GM20000 (cell line): ENCODE results near the gene PYCR2.

Experiments used
- DNase-seq: peaks from one replicate; pipeline ENCODE4 v3.0.0; 2012; ENCODE audit warnings: low spot score
- TF ChIP-seq, protein P1 (sequence below): IDR thresholded peaks from 2 replicates; pipeline ENCODE4 v1.5.1; 2012; ENCODE audit warnings: mild to moderate bottlenecking, control low read depth; ENCODE audit errors: extremely low read depth, missing control alignments

The PYCR2 gene

GRCh38 chr1:225906467-225906866, 17.6 kb downstream of the PYCR2 start:
- DNase-seq = no peak
- TF ChIP-seq, protein P1, sequence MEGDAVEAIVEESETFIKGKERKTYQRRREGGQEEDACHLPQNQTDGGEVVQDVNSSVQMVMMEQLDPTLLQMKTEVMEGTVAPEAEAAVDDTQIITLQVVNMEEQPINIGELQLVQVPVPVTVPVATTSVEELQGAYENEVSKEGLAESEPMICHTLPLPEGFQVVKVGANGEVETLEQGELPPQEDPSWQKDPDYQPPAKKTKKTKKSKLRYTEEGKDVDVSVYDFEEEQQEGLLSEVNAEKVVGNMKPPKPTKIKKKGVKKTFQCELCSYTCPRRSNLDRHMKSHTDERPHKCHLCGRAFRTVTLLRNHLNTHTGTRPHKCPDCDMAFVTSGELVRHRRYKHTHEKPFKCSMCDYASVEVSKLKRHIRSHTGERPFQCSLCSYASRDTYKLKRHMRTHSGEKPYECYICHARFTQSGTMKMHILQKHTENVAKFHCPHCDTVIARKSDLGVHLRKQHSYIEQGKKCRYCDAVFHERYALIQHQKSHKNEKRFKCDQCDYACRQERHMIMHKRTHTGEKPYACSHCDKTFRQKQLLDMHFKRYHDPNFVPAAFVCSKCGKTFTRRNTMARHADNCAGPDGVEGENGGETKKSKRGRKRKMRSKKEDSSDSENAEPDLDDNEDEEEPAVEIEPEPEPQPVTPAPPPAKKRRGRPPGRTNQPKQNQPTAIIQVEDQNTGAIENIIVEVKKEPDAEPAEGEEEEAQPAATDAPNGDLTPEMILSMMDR = no peak

GRCh38 chr1:225903623-225904022, 20.4 kb downstream of the PYCR2 start:
- TF ChIP-seq, protein P1 = no peak
- DNase-seq = no peak

DNA sequence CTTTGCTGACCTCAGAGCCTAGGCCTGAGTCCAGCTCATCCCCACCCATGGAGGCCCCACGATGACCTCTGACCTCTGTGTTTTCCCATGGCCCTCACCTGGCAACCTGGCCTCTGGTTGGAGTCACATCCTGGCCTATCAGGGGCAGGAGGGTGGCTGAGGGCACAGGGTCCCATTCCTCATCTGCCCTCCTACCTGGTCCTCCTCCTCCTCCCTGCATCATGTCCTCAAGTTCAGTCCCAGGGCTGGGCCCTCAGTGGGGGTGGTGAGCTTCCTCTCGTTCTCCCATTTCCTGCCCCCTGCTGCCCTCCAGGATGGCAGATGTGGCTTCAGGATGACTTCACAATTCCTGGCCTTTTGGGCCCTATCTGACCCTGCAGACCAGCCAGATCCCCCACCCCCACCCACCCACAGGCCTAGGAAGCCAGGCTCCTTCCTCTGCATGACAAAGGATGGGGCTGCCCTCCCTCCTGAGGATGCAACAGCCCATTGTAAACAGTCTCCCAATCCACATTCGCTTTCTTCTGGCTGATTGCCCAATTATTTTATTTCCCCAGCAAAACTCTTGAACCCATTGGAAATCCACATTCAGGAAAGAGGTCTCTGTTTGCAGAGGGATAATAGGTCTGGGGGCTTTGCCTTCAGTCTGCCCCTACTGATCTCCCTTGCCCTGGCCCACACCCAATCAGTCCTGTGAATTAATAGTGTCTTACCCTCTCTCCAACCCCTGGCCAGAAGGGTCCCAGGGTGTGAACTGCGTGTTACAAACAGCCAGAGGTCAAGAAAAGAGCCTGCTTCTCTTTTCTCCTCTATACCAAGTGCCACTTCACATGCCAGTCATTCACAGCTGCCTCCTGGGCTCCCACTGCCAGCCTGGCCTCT, 24.8 kb downstream of the PYCR2 start:
- DNase-seq = no peak
- TF ChIP-seq, protein P1 = no peak

GRCh38 chr1:225897595-225898514, 26.2 kb downstream of the PYCR2 start:
- DNase-seq = no peak
- TF ChIP-seq, protein P1 = no peak

- TF ChIP-seq, protein P1 = no peak
- peak; percentile 92 for DNase-seq
These were observed 27.0 kb downstream of the PYCR2 start for GRCh38 chr1:225896937-225897549.

DNA sequence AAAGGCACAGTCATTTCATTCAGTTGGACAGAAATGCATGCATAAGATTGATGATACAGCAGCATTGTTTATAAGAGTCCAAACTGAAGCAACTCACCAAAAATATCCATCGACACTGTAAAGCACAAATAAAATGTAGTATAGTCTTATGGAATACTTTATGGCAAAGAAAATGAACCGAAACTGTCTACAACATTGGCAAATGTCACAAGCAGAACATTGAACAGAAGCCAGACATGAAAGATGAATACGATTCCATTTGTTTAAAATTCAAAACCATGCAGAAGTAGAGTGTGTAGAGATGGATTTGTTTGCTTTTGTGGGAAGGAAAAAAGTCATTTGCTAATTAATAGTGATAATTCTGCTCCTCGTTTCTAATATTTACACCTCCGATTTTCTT, 27.6 kb downstream of the PYCR2 start:
- TF ChIP-seq, protein P1 = no peak
- DNase-seq = no peak

DNA sequence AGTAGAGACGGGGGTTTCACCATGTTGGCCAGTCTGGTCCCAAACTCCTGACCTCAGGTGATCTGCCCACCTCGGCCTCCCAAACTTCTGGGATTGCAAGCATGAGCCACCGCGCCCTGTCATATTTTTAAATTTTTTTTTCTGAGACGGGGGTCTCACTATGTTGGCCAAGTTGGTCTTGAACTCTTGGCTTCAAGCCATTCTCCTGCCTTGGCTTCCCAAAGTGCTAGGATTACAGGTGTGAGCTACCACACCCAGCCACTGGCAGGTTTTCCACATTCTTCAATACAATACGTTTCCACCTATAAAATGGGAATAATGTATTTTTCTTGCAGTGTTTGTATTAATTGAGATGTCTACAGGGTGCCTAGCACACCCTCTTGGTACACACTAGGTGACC, 31.7 kb downstream of the PYCR2 start:
- TF ChIP-seq, protein P1 = no peak
- no peak for DNase-seq
